Kidney tubule cell (primary cell): Measurements from ENCODE around the gene B3GAT1.
A peak's percentile ranks its signal among the peaks of the same experiment; 100 is the strongest.

Experiments
- DNase-seq: peaks from one replicate; pipeline ENCODE4 v3.0.0-alpha.2; 2018; ENCODE audit warnings: low spot score

Gene B3GAT1

DNA sequence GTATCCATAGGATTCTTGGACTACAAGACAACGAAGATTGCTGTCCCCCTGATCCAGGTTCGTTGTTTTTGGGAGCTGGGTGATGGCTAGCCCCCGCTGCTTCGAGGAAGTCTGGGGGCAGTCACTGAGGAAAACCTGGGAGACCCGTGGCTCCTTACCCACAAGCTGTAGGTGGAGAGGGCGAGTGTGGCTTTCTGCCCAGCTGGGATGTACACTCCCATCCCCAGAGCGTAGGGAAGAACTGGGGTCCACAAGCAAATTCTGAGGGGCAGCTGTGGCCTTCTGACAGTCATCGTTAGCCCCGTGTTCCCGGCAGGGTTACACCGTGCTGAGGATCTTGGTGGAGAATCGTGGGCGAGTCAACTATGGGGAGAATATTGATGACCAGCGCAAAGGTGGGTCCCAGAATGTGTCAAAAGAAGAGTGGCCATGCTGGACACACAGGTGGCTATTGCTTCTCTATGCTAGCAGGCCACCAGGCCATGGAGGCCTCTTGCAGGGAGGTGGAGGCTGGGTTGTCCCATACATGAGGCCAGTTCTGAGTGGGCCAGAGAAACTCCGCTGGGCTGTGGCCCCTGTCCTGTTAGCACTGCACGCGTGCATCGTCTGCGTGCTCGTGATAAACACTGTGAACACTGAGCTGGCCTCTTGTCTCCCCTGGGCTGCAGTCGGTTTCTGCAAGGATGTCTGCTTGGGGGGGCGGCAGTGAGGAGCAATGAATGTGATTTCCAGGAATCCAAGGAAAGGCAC, 40.4 kb downstream of the B3GAT1 start:
- DNase-seq, result no peak

DNA sequence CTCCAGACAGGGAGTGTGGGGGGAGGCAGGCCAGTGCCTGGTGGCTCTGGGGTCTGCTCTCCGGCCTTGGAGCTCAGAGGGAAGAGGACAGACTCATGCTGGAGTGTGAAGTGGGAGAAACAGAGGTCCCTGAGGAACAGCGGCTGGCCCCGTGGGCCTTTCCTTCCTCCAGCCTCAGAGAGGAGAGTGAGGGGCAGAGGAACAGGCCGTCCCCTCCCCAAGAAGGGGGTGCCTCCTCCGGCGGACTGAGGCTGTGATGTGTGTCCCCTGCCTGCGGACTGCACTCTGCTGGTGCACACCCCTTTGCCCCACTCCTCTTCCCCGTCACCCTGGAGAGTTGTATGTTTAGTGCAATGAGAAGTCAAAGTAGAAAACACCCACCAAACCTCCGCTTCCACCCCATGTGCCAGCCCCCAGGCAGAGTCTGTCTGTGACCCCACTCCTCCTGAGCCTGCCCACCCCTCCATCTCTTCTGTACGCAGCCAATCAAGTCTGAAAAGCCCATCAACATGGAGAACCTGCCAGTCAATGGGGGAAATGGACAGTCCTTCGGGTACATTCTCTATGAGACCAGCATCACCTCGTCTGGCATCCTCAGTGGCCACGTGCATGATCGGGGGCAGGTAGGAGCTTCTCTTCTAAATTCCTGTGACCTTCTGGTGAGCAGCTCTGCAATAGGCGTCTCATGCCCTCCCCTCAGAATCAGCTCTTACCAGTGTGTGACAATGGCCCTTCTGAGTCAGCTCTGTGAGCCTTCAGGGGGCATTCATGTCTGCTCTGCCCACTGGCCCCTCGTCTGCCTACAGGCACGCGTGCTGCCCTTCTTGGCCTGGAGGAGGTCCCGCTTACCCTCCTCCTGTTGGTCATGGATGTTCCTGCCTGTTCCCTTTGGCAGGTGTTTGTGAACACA, 41.3 kb downstream of the B3GAT1 start:
- no peak for DNase-seq

DNA sequence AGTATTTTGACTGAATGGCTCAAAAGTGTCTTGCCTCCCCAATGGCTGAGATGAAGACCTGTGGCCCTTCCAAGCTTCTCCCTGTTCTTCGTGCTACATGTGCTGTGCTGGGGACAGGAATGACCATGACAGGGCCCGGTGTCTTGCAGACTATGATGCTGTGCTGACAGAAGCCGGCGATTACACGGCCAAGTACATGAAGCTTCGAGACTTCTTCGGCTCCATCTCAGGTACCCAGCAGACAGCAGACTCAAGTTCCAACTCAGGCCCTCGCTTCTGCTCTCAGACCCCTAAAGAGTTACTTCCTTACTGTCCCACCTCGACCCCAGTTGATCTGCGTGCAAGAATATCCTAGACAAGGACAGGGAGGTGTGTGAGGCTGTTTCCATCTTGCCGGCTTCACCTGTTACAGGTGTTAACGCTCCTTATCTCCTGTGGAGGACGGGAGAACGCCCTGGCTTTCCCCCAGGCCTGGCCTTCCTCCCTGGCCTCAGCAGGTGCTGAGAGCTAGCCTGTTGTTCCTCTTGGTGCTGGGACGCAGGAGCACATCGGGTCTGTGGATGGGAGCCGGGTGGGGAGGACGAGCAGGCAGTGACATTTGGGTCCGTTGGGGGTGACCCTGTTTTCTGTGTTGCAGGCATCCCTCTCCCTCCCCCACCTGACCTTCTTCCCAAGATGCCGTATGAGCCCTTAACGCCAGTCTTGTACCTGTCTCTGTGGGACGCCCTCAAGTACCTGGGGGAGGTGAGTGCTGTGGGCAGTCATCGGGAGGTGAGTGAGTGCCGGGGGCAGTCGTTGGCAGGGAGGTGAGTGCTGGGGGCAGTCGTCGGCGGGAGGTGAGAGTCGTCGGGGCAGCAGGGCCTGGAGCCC, 42.2 kb downstream of the B3GAT1 start:
- DNase-seq, result no peak

DNA sequence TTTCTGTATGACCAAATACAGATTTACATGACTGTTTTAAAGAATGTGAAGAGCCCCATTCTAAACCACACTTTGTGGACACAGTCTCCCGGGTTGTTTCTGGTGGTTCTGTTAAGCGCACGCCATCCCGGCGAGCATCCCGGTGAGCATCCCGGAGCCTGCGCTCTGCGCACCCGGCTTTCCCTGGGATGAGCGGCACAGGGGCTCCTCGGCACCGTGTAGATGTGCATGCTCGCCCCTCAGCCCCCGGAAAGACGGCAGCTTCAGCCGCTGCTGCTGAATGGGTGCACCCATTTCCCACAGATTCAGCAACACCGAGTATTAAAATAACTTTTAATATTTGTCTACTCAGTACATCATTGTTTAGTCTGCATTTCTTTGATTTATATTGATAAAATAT, 44.3 kb downstream of the B3GAT1 start:
- DNase-seq, result no peak

DNA sequence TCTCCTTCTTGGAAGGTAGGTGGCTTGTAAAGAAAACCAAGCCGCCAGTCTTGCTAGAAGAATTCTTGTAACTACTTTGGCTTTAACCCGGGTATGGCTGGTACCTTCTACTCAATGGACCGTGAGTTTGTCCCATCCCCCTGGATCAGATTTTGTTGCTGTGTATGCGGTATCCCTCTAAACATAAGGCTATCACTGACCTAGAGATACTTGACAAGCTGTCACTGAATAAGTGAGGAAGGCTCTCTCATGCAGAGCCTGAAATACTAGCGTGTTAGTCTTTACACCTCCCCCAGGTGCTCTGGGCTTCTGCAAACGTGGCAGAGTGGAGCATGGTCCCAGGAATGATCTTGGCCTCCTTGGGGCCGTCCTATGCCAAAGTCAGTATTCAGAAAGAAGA, 45.8 kb downstream of the B3GAT1 start:
- DNase-seq, result no peak

DNA sequence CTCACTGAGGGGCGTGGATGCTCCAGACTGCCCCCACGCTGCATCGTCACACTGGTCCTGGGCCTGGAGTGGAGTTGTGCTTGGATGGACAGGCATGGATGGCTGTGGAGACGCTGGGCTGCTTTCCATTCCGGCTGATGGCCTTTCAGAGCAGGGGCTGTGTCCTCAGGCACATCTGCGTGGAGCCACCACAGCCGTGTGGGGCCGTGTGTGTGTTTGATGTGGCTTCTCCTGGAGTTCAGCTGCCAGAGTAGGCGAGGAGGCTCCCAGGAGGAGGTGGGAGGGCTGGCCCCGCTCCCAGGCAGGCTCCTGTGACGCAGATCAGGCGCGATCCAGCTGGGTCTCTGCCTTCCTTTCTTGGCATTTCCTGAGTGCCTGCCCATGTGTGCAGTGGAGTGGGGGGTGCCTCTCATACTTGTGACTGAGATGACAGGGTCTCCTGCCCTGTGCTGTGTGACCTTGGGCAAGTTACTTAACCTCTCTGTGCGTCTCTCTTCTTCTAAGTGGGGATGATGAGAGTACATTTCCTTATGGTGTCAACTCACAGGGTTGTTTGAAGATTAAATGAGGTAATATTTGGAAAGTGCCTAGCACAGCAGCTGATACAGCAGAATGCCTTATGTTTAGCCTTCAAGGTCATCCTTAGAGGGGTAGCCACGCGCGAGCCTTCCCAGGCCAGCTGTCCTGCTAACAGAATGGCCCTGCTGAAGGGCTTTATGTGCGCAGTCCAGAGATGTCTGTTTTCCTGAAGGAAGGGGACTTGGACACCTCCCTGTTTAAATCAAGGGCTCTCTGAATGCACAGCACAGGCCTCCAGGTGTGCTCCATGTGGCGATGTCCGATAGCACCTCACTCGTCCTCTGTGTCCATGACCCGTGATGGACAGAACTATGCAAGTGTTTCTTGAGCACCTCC, 46.8 kb downstream of the B3GAT1 start:
- DNase-seq, result no peak

DNA sequence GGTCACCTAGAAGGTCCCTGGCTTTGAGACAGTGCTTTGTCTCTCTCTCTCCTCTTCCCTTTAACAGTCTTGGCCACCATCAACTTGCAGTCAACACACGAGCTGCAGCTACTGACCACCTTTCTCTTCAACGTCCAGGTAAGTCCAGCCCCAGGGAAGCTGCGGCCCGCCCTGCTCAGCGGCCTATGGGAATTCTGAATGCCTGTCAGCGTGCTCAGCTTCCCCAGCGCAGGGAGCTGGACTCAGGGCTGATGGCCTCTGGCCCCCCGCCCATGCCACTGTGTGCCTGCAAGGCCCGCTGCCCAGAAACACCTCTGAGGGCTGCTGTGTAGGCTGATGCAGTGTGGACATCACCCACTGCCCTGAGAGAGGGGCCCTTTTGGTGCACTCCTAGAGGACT, 47.8 kb downstream of the B3GAT1 start:
- no peak for DNase-seq

DNA sequence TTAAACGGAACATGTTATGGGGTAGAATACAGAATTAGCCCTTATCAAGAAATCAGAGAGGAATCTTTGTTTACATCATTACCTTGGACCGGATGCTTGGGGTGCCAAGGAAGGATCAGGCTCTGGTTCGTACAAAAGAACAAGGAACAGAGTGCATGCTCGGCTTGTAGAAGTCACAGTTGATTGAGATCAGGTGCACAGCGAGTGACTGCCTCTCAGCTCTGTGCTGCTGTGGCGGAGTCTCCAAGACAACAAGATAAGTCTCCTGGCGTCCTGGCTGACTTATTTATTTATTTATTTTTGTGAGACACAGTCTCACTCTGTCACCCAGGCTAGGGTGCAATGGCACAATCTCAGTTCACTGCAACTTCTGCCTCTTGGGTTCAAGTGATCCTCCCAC, 48.5 kb downstream of the B3GAT1 start:
- no peak for DNase-seq

DNA sequence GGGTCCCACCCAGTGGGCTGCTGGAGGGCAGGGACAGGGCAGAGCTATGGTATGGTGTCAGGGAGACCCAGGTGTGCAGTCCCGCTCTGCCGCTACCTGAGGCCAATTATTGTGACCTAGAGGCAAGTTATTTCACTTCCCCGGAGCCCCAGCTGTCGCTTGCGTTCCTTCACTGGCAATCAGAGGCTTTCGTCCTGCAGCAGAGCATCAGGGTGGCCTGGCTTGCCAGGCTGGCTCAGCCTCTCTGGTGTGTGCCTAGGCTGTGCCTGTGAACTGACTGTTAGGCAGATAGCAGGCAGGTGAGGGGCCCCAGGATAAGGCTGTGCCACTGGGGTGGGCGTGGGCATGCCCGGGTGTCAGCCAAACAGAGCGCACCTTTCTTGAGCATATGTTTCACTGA, 48.9 kb downstream of the B3GAT1 start:
- DNase-seq, result no peak

DNA sequence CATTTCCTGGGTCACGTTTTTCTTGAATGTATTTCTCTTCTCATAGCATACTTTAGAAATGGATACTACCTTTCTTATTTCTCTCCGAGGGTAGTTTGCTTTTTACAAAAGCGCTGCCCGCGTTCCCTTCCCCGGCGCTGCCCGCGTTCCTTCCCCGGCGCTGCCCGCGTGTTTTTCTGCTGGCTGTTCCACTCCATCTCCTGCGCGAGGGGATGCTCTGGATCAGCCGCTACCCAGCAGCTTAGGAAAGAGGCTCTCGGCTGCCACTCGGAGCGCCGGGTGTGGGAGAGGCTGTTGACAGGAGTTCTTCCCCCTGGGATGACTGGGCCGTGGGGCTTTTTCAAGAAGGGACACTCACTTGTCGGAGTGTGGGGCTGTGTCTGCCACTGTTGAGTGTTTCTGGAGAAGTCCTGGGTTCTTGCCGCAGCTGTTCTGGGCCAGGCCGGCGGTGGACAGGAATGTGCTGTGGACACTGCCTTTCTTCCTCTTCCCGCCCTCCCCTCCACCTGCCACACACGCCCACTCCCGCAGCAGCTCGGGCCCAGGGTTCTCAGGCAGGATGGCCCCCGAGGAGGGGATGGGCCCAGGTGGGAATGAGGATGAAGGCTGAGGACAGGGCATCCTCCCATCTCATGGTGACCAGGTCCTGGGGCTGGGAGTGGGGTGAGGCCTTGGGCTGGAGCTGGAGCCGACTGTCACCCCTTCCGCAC, 49.7 kb downstream of the B3GAT1 start:
- no peak for DNase-seq

DNA sequence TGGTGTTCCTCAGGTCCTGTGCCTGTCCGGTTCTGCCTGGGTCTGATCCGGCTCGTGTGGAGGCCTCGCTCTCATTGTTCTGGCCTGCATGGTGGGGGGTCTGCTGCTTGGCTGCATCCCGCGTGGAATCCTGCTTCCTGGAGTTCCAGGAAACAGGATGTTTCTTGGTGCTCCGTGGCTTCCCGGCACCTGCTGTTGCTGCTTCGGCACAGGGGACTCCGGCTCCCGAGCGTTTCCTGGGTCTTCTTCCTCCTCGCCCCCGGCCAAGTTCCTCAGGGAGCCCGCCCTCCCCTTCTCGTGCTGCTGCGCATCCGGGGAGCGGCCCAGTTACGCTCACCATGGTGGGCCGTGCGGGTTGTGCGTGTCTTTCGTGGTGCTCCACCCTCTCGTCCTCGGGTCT, 50.4 kb downstream of the B3GAT1 start:
- DNase-seq, result no peak

DNA sequence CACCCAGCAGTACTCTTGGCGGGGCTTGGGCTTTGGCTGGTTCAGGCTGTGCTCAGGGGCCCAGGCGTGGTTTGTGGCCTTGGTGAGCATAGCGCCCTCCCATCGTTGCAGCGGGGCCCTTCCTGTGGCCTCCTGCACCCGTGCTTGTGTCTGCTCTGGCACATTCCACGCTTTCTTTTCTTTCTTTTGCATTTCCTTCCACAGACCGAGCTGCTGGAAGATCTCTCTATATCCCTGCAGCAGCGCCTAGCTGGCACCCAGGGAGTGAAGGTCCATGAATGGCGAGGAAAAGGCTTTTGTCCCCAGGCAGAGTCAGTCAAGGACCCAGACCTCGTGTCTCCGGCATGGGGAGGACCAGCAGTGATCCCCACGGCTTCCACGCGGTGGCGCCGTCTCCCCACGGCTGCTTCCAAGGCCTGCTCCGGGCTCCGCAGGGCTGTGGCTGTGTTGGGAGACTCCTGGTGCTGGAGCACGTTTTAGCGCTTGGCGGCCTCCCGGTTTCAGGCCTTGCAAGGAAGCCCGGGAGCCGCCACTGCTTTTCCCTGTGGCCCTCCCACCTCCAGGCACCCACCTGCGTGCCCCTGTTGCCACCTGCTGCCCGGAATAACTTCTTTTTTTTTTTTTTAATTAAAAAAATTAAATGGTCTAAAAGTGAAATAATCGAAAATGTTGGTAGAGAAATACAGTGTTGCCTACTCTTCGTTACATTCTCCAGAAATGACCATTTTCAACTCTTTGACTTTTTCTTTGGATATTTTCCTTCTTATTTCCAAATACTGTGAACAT, 51.8 kb downstream of the B3GAT1 start:
- peak; percentile 77 for DNase-seq

DNA sequence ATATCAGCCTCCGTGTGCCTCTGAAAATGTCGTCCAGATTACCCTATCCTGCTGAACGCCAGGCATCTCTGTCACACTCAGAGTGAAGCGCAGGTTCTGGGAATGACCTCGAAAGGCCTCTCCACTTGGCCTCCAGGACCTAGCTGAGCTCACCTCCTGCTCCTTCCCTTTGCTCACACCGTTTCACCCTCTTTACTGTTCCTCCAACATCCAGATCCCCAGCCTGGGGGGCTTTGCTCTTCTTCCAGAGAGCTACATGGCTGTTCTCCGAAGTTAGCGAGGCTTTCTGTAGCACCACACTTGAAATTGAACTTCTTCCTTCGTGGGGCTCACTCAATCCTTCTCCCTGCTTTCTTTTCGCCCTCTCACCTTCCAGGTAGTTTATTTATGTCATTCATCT, 52.4 kb downstream of the B3GAT1 start:
- DNase-seq, result no peak

DNA sequence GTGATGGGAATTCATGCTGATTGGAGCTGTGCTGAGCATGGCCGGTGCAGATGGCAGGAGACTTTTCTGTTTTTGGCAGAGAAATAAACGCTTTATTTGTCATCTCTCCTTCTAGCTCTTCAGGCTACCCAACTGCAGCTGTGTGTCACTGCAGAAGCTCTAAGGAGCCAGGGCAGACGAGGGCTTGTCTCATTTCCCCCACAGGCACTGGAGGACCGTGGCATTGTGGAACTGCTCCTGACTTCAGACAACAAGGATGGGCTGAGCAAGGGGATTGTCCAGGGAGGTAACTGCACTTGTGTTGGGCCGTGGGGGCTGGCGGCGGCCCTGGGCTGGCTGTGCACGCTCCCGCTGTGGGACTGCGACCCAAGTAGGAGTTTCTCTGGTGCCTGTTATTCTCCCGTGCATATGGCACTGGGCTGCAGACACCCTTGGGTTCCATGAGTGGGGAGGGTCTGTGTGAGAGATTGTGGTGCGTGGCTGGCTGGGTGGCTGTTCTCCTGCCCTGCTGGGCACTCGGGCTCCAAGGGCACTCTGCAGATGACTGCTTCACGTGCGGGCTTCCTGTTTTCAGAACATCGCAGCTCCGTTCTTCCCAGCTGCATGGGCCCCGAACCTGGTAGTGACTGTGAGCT, 53.1 kb downstream of the B3GAT1 start:
- no peak for DNase-seq

DNA sequence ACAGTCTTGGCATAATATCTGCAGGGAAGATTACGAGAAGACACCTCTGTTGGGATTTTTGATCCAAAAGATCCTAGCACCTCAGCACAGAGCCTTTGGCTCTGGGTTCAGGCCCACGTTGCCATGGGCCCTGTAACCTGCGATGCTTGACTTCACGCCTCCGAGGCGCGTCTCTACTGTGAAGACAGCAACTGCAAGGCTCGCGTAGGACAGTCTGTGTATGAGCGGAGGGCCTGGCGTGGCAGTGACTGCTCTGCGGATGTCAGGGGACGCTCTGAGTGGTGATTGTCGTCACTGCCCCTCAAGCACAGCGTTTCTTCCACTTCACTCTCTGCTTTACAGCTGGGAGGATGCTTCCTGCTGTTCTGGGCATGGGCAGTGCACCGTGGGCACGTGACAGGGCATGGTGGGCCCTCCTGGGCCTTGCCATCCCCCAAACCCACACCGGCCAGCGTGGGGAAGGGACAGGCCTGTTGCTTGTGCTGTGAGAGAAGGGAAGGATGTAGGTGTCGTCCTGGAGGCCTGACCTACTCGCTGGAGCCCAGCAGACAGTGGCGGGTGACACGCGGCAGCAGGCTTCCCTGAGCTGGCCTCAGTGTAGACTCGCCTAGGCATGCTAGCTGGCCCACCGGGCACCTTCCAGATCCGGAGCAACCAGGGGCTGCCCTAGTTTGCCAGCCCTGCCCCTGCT, 53.7 kb downstream of the B3GAT1 start:
- no peak for DNase-seq

DNA sequence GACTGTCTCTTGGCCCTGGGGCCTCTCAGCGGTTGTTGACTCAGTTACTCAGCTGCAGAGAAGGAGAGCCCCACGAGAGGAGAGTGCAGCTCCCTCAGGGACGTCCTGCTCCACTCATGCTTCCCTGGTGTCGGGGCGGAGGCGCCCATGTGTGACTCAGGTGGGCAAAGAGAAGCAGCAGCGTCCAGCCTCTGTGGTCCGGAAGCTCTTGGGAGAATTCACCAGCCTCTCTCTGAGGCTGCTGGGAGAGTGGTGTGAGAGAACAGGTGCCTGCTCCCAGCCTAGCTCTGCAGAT, 54.5 kb downstream of the B3GAT1 start:
- DNase-seq, result no peak

DNA sequence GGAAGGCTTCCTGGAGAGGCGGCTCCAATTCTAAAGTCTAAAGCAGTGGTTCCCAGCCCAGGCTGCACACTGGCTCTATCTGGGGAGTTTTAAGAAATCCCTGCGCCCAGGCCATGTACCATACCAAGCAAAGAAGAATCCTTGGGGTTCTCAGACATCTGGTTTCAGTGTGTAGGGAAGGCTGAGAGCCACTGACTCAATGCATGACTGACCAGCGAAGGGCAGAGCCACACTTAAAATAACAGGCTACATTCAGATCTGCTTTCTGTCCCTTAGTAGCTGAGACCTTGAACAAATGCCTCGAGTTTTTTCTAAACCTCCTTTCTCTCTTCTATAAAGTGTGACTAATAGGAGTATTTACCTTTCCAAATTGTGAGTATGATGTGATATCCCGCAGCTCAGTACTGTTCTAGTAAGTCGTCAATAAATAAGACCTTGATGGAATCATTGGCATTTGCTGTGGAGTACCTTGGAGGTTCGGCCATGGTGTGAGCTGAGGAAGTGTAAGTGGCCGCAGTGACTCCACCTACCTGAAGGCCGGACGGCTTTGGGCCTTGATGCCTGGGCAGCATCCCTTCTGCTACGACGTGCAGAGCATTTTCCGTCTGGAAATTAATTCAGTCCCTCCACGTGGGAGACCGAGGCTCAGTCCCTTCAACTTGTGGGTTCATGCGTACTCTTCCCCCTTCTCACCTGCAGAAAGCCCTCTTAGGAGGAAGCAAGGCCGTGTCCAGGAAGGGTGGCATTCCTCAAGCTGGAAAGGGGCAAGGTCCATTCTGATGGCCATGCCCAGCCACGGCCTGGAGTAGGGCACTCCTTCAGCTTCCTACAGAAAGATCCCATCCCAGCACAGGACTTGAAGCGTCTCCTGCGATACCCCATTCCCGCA, 55.1 kb downstream of the B3GAT1 start:
- DNase-seq, result no peak

DNA sequence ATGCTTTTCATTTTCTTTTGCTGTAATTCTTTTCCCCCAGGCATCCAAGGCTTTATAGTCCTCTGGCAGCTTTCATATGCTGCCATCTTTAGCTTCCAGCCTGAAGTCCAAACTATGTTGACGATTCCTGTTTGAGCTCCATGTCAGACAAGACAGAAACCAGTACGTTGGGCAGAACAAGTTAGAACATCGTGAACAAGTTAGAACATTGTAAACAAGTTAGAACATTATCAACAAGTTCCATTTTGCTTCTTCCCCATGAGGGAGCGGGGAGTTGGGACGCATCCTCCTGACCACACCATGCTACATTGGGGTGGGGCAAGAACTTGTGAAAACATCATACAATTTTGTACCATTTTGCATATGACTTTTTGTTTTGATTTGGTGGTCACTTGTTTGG, 56.4 kb downstream of the B3GAT1 start:
- no peak for DNase-seq
